T1000 (cell line): ENCODE data around the gene TAS2R1.
"Not testable (repeated sequence)": the region's sequence is repeated elsewhere in the genome, so short reads cannot be mapped to it uniquely, and the experiment has no call there.

Experiments
- DNase-seq: peaks from one replicate; lab custom pipeline; 2025; ENCODE audit warnings: mixed read lengths; lab: John Stamatoyannopoulos, UW

TAS2R1 gene

GRCh38 chr5:9622971-9623421, 7.2 kb downstream of the TAS2R1 start:
- no peak for DNase-seq

- peak; percentile 18 for DNase-seq
These were observed 8.7 kb downstream of the TAS2R1 start for GRCh38 chr5:9621379-9621903.

- DNase-seq = no peak
These were observed 10.6 kb downstream of the TAS2R1 start for GRCh38 chr5:9619331-9620092.

- no peak for DNase-seq
These were observed 12.2 kb downstream of the TAS2R1 start for GRCh38 chr5:9617739-9618504.

- no peak for DNase-seq
These were observed 12.9 kb downstream of the TAS2R1 start for GRCh38 chr5:9617221-9617620.

- DNase-seq = no peak
These were observed 14.8 kb downstream of the TAS2R1 start for GRCh38 chr5:9615331-9615730.

- no peak for DNase-seq
These were observed 16.8 kb downstream of the TAS2R1 start for GRCh38 chr5:9613360-9613759.

- DNase-seq = no peak
These were observed 19.2 kb downstream of the TAS2R1 start for GRCh38 chr5:9610969-9611368.

- DNase-seq = no peak
These were observed 19.8 kb downstream of the TAS2R1 start for GRCh38 chr5:9610364-9610763.

- DNase-seq = no peak
These were observed 22.1 kb downstream of the TAS2R1 start for GRCh38 chr5:9608093-9608492.

- DNase-seq = no peak
These were observed 24.9 kb downstream of the TAS2R1 start for GRCh38 chr5:9605041-9605838.

GRCh38 chr5:9604416-9604815, 25.7 kb downstream of the TAS2R1 start:
- DNase-seq = no peak

- DNase-seq = no peak
These were observed 29.0 kb downstream of the TAS2R1 start for GRCh38 chr5:9601055-9601739.

- no peak for DNase-seq
These were observed 30.8 kb downstream of the TAS2R1 start for GRCh38 chr5:9599391-9599790.

- DNase-seq = not testable (repeated sequence)
These were observed 31.8 kb downstream of the TAS2R1 start for GRCh38 chr5:9598329-9598728.

- DNase-seq = not testable (repeated sequence)
These were observed 32.8 kb downstream of the TAS2R1 start for GRCh38 chr5:9597322-9597721.

- DNase-seq = no peak
These were observed 33.3 kb downstream of the TAS2R1 start for GRCh38 chr5:9596824-9597223.

GRCh38 chr5:9596171-9596780, 33.9 kb downstream of the TAS2R1 start:
- no peak for DNase-seq

- DNase-seq = no peak
These were observed 35.2 kb downstream of the TAS2R1 start for GRCh38 chr5:9594913-9595312.

- no peak for DNase-seq
These were observed 40.9 kb downstream of the TAS2R1 start for GRCh38 chr5:9589049-9589835.
